ENCODE results near the gene NTM.

GRCh38 chr11:131534611-131535010, 164.2 kb downstream of the NTM start:
- TF ChIP-seq CTCF (conservative IDR thresholded peaks at IDR 0.05 in 1 of 2, IDR thresholded peaks at IDR 0.05 in 1 of 2; ENCODE audit: low read depth in 1 of 2, low read length in 2 of 2) (no peak), EZH2 (IDR thresholded peaks at IDR 0.05; ENCODE audit: low read length, missing control alignments) (no peak)
